Measurements from ENCODE around the gene AP3S1.

GRCh38 chr5:115858396-115858795 lies 16.7 kb downstream of the AP3S1 start:
- TF ChIP-seq POLR2A (IDR thresholded peaks at IDR 0.05) (no peak), CTCF (IDR thresholded peaks at IDR 0.05) (no peak)
